ENCODE data around the gene ASF1B. TPM values are rescaled to one million over a fixed set of nuclear protein-coding genes. Genes with fewer than 3 reads are reported as not detected.
"Not testable (repeated sequence)": the region's sequence is repeated elsewhere in the genome, so short reads cannot be mapped to it uniquely, and the experiment has no call there.

ASF1B gene
- total RNA-seq, 1 experiment from 2014 or later = 54.6 TPM

DNA sequence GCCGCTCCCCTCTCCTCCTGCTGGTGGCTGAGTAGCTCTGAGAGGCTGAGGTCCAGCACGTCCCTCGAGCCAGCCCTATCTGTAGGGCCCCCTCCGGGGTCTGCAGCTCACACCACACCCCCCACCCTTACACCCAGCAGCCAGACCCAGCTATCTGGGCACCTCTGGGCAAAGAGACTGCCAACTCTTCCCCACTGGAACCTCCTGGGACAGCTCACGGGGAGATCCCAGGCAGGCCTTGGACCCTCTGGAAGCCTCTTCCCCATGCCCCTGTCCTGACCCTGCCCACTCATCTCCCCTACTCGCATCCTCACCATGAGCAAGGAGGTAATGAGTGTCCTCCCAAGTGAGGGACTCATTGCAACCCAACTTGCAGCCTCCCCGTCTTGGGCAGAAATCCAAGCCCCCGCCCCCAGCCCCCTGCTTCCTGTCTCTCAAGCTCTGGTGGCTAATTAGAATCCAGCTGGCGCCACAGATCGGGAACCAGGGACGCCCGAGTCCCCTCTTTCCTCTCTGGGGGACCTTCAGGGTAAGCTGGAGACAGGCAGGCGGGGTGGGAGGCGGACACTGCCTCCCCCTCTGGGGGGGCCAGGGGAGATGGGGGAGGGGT is 47.5 kb upstream of the ASF1B start:
- no peaks in the 10 kb centered on the region for H3K36me3 ChIP-seq (ENCODE audit: insufficient read depth, low read length, poor library complexity, severe bottlenecking)
- no TSS peak for BruUV-seq (replicated peaks)
- peak; percentile 84 for DNase-seq (ENCODE audit: low spot score)
- ChIA-PET POLR2A (ENCODE audit: low non-redundant PET) (interaction anchor here (0.6 kb wide), 3 partner anchors 16 to 386 kb away, joined by 3 to 6 read pairs (median 5); no protein-coding TSS in a partner anchor), CTCF (interaction anchor here (1.5 kb wide), 1 partner anchor 164 kb away, joined by 8 read pairs; no protein-coding TSS in a partner anchor)
- no peaks in the 10 kb centered on the region for H3K27me3 ChIP-seq (replicated peaks; ENCODE audit: insufficient read depth, low read depth, low read length, poor library complexity)
- H3K27ac ChIP-seq (ENCODE audit: low read depth, low read length, poor library complexity, severe bottlenecking) = peak overlapping the region; percentile 45
- no peak overlapping the region for H3K4me3 ChIP-seq (ENCODE audit: low read depth, low read length, poor library complexity, severe bottlenecking)
- no peaks in the 10 kb centered on the region for H3K9me3 ChIP-seq (ENCODE audit: low read depth, low read length, poor library complexity, severe bottlenecking)
- H3K4me1 ChIP-seq (ENCODE audit: insufficient read depth, low read length, poor library complexity, severe bottlenecking) = peaks cover 30% of the 10 kb centered on the region
- no peak for TF ChIP-seq EZH2 (IDR thresholded peaks at IDR 0.05; ENCODE audit: borderline replicate concordance, low read depth, low read length, poor library complexity, severe bottlenecking)
- TF ChIP-seq, protein P1, sequence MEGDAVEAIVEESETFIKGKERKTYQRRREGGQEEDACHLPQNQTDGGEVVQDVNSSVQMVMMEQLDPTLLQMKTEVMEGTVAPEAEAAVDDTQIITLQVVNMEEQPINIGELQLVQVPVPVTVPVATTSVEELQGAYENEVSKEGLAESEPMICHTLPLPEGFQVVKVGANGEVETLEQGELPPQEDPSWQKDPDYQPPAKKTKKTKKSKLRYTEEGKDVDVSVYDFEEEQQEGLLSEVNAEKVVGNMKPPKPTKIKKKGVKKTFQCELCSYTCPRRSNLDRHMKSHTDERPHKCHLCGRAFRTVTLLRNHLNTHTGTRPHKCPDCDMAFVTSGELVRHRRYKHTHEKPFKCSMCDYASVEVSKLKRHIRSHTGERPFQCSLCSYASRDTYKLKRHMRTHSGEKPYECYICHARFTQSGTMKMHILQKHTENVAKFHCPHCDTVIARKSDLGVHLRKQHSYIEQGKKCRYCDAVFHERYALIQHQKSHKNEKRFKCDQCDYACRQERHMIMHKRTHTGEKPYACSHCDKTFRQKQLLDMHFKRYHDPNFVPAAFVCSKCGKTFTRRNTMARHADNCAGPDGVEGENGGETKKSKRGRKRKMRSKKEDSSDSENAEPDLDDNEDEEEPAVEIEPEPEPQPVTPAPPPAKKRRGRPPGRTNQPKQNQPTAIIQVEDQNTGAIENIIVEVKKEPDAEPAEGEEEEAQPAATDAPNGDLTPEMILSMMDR (conservative IDR thresholded peaks at IDR 0.05; ENCODE audit: low read depth, low read length) = no peak
- intact Hi-C loops (cut with micrococcal nuclease; ENCODE audit: unreplicated experiment) = no loop called here

GRCh38 chr19:14182476-14182875 is 46.1 kb upstream of the ASF1B start:
- H3K27me3 ChIP-seq (replicated peaks; ENCODE audit: insufficient read depth, low read depth, low read length, poor library complexity) = no peaks in the 10 kb centered on the region
- intact Hi-C loops (cut with micrococcal nuclease; ENCODE audit: unreplicated experiment) = no loop called here
- POLR2A ChIA-PET (ENCODE audit: low non-redundant PET) = no interaction called here
- H3K36me3 ChIP-seq (ENCODE audit: insufficient read depth, low read length, poor library complexity, severe bottlenecking) = peaks cover under 1% of the 10 kb centered on the region
- H3K27ac ChIP-seq (ENCODE audit: low read depth, low read length, poor library complexity, severe bottlenecking) = peak overlapping the region; percentile 5
- CTCF ChIA-PET = no interaction called here
- no peak overlapping the region for H3K4me3 ChIP-seq (ENCODE audit: low read depth, low read length, poor library complexity, severe bottlenecking)
- H3K9me3 ChIP-seq (ENCODE audit: low read depth, low read length, poor library complexity, severe bottlenecking) = no peaks in the 10 kb centered on the region
- no TSS peak for BruUV-seq (replicated peaks)
- no peak for TF ChIP-seq EZH2 (IDR thresholded peaks at IDR 0.05; ENCODE audit: borderline replicate concordance, low read depth, low read length, poor library complexity, severe bottlenecking)
- TF ChIP-seq, protein P1 (conservative IDR thresholded peaks at IDR 0.05; ENCODE audit: low read depth, low read length) = no peak
- peaks cover 30% of the 10 kb centered on the region for H3K4me1 ChIP-seq (ENCODE audit: insufficient read depth, low read length, poor library complexity, severe bottlenecking)
- DNase-seq (ENCODE audit: low spot score) = no peak

DNA sequence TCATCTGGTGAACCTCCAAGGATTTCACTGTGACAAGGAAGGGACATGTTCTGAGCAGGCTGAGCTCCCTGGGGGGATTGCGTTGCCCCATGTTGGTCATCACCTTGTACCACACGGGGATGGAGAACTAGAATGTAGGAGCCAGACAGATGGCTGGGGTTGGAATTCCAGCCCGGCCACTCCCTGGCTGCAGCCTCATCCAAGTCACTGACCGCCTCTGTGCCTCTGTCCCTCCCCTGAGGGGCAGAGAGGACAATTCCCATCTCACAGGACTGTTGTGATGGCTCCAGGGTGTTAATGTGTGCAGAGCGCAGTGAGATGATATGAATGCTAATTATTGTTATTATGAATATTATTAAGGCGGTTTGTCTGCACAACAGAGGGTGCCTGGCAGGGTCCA is 45.5 kb upstream of the ASF1B start:
- CTCF ChIA-PET = no interaction called here

DNA sequence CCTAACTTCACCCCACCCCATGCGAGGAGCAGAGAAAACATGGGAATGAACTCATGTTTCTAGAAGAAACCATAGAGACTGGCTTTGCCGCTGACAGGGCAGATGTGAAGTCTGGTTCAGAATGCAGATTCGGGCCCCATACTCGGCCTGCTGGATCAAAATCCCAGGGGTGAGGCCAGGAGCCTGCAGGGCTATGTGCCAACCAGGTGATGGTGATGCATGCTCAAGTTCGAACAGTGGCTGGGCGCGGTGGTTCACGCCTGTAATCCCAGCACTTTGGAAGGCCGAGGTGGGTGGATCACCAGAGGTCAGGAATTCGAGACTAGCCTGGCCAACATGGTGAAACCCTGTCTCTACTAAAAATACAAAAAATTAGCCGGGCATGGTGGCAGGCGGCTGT is 44.8 kb upstream of the ASF1B start:
- intact Hi-C loops (cut with micrococcal nuclease; ENCODE audit: unreplicated experiment); H3K27me3 ChIP-seq (replicated peaks; ENCODE audit: insufficient read depth, low read depth, low read length, poor library complexity); CTCF ChIA-PET: not testable (repeated sequence)

More for the DNA sequence above, 45.5 kb upstream of the ASF1B start:
- Histone ChIP-seq H3K4me3 (ENCODE audit: low read depth, low read length, poor library complexity, severe bottlenecking) (no peak overlapping the region), H3K9me3 (ENCODE audit: low read depth, low read length, poor library complexity, severe bottlenecking) (no peaks in the 10 kb centered on the region), H3K27ac (ENCODE audit: low read depth, low read length, poor library complexity, severe bottlenecking) (no peak overlapping the region), H3K36me3 (ENCODE audit: insufficient read depth, low read length, poor library complexity, severe bottlenecking) (peaks cover 5% of the 10 kb centered on the region), H3K4me1 (ENCODE audit: insufficient read depth, low read length, poor library complexity, severe bottlenecking) (peaks cover 30% of the 10 kb centered on the region), H3K27me3 (replicated peaks; ENCODE audit: insufficient read depth, low read depth, low read length, poor library complexity) (no peaks in the 10 kb centered on the region)
- no TSS peak for BruUV-seq (replicated peaks)
- intact Hi-C loops (cut with micrococcal nuclease; ENCODE audit: unreplicated experiment) = no loop called here
- no peak for DNase-seq (ENCODE audit: low spot score)
- POLR2A ChIA-PET (ENCODE audit: low non-redundant PET) = no interaction called here
- TF ChIP-seq, protein P1 (conservative IDR thresholded peaks at IDR 0.05; ENCODE audit: low read depth, low read length) = no peak

More for the DNA sequence above, 44.8 kb upstream of the ASF1B start:
- BruUV-seq (replicated peaks); H3K27ac ChIP-seq (ENCODE audit: low read depth, low read length, poor library complexity, severe bottlenecking); POLR2A ChIA-PET (ENCODE audit: low non-redundant PET); H3K9me3 ChIP-seq (ENCODE audit: low read depth, low read length, poor library complexity, severe bottlenecking); H3K4me3 ChIP-seq (ENCODE audit: low read depth, low read length, poor library complexity, severe bottlenecking); DNase-seq (ENCODE audit: low spot score): not testable (repeated sequence)
- peaks cover 12% of the 10 kb centered on the region for H3K36me3 ChIP-seq (ENCODE audit: insufficient read depth, low read length, poor library complexity, severe bottlenecking)
- H3K4me1 ChIP-seq (ENCODE audit: insufficient read depth, low read length, poor library complexity, severe bottlenecking) = peaks cover 30% of the 10 kb centered on the region
